Cardiac fibroblast (primary cell): Measurements from ENCODE around the gene PMF1.

Experiments
- DNase-seq, 2 donors: peaks; one replicate each; pipeline versions ENCODE4 v3.0.0 to v3.0.0-alpha.2; 2010; ENCODE audit warnings: low read depth in 2 of 2
- H3K4me3 ChIP-seq, 2 donors: replicated peaks in 1 of 2; 1 replicate in 1 of 2; 2 replicates in 1 of 2; pipeline ENCODE4 v1.5.1; 2011; ENCODE audit warnings: low read depth in 2 of 2, low read length in 2 of 2, mild to moderate bottlenecking in 2 of 2, moderate library complexity in 1 of 2
- TF ChIP-seq, protein P1 (sequence below): IDR thresholded peaks from one replicate; pipeline ENCODE4 v1.5.1; 2011; ENCODE audit warnings: low read depth, mild to moderate bottlenecking, low read length, inconsistent platforms

PMF1 gene, protein sequence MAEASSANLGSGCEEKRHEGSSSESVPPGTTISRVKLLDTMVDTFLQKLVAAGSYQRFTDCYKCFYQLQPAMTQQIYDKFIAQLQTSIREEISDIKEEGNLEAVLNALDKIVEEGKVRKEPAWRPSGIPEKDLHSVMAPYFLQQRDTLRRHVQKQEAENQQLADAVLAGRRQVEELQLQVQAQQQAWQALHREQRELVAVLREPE

GRCh38 chr1:156212833-156213643, at the start of gene PMF1:
PMF1 (plus strand) TSS chr1:156213007; CDS start chr1:156213016, 9 bp downstream.
- peak within 1 kb of the TSS; percentile 77 to 90 for H3K4me3 ChIP-seq
- peak; percentile 97 for DNase-seq
- TF ChIP-seq, protein P1, sequence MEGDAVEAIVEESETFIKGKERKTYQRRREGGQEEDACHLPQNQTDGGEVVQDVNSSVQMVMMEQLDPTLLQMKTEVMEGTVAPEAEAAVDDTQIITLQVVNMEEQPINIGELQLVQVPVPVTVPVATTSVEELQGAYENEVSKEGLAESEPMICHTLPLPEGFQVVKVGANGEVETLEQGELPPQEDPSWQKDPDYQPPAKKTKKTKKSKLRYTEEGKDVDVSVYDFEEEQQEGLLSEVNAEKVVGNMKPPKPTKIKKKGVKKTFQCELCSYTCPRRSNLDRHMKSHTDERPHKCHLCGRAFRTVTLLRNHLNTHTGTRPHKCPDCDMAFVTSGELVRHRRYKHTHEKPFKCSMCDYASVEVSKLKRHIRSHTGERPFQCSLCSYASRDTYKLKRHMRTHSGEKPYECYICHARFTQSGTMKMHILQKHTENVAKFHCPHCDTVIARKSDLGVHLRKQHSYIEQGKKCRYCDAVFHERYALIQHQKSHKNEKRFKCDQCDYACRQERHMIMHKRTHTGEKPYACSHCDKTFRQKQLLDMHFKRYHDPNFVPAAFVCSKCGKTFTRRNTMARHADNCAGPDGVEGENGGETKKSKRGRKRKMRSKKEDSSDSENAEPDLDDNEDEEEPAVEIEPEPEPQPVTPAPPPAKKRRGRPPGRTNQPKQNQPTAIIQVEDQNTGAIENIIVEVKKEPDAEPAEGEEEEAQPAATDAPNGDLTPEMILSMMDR = no peak

DNA sequence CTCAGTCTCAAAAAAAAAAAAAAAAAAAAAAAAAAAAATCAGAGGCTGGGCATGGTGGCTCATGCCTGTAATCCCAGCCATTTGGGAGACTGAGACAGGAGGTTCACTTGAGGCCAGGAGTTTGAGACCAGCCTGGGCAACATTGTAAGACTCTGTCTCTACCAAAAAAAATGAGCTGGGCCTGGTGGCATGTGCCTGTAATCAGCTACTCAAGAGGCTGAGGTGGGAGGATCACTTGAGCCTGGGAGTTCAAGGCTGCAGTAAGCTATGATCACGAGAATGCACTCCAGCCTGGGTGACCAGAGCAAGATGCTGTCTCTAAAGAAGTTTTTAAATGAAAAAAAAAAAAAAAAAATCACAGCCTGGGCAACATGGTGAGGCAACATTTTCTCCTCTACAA, 49.1 kb upstream of the PMF1 start:
- DNase-seq = no peak
- TF ChIP-seq, protein P1 = no peak
- H3K4me3 ChIP-seq = no peak overlapping the region

DNA sequence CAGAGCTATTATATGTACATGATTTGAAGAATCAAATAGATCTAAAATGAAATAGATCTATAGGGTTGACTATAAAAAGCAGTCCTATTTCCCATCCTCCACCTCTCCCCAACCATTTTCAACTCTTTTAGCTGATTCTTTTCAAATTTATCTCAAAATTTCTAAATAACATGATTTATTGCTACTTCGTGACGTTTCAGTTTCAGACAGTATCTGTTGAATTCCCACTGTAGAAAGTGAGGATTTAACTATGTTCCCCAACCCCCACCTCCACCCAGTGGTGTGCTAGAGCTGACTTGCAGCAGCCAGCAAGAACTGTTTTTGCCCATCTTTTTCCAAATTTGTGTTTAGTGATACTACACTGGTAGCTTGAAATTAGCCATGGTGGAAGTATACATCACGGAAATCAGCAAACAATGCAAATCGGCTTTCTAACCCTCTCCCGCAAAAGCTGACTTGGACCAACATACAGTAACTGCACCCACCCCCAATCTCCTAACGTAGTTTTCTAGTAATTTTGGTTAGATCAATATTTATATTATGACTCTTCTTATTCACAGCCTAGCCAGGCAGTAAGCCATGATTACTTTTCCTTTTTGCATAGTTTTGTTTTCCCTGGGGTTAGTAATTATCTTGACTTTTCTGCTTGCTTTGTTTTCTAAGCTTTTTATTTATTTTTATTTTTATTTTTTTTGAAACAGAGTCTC, 48.5 kb upstream of the PMF1 start:
- TF ChIP-seq, protein P1 = no peak
- peak in 1 of 2 donors; percentile 27 for DNase-seq
- no peak overlapping the region for H3K4me3 ChIP-seq

- DNase-seq = peak in 1 of 2 donors; percentile 50
- no peak overlapping the region for H3K4me3 ChIP-seq
- TF ChIP-seq, protein P1 = no peak
These were observed 47.7 kb upstream of the PMF1 start for GRCh38 chr1:156165083-156165482.

- no peak overlapping the region for H3K4me3 ChIP-seq
- peak; percentile 77 to 84 for DNase-seq
- TF ChIP-seq, protein P1 = no peak
These were observed 45.3 kb upstream of the PMF1 start for GRCh38 chr1:156167536-156167935.

DNA sequence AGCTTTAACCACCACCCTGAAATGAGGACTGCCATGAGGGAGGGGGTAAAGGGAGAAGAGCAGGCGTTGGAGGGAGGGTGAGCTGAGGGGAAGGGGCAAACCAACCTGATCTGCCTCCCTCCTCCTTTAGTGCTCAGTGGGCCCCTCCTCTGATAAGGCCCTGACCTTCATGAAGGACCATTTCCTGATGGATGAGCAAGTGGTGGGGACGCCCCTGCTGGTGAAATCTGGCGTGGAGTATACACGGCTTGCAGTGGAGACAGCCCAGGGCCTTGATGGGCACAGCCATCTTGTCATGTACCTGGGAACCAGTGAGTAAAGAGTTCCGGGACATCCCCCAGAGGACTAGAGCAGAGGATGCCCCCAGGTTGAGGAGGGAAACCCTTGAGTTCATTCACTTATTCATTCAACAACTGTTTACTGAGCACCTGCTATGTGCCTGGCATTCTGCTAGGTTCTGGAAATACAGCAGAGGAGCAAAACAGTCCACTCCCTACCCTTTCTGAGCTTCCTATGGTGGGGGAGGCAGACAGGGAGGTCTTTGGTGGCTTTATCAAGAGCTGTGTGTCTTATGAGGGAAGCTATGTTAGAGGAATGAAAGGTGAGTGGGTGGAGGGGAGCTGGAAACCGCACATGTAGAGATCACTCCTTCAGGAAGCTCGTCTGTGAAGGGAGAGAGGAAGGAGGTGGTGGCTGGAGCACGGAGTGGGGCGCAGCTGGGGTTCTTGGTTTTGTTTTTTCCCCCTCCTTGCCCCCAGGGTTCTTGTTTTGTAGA, 39.9 kb upstream of the PMF1 start:
- no peak for DNase-seq
- no peak overlapping the region for H3K4me3 ChIP-seq
- TF ChIP-seq, protein P1 = no peak
